Kidney (tissue), 14 donors: ENCODE measurements around the gene MEF2C. TPM values are rescaled to one million over a fixed set of nuclear protein-coding genes. Genes with fewer than 3 reads are reported as not detected.

ENCODE experiments used
- DNase-seq, 5 donors: peaks; one replicate each; pipeline ENCODE4 v3.0.0-alpha.2; 2013 to 2020
- FAIRE-seq: peaks from 2 replicates; lab custom pipeline; 2012; peaks lifted over from hg19 to GRCh38; lab: Jason Lieb, UNC
- H3K27ac ChIP-seq, 2 donors: one replicate each; pipeline ENCODE4 v1.7.0; 2013; ENCODE audit warnings: low read depth in 2 of 2, low read length in 2 of 2, inconsistent platforms in 1 of 2
- H3K27me3 ChIP-seq: one replicate; pipeline ENCODE4 v1.7.1; 2013; ENCODE audit warnings: low read length, inconsistent platforms; ENCODE audit not compliant: control insufficient read depth, insufficient read depth
- H3K36me3 ChIP-seq, 3 donors: one replicate each; pipeline versions ENCODE4 v1.7.0 to v1.7.1; 2013; ENCODE audit warnings: low read length in 3 of 3, control low read depth in 1 of 3, inconsistent platforms in 1 of 3; ENCODE audit not compliant: insufficient read depth in 3 of 3, control insufficient read depth in 2 of 3
- H3K4me1 ChIP-seq, 3 donors: one replicate each; pipeline versions ENCODE4 v1.7.0 to v1.7.1; 2013; ENCODE audit warnings: low read length in 3 of 3, inconsistent platforms in 1 of 3, low read depth in 1 of 3; ENCODE audit not compliant: control insufficient read depth in 2 of 3, insufficient read depth in 2 of 3
- H3K4me3 ChIP-seq, 3 donors: one replicate each; pipeline versions ENCODE4 v1.7.0 to v1.8.1; 2013; ENCODE audit warnings: low read length in 3 of 3, control low read depth in 1 of 3, inconsistent platforms in 1 of 3
- H3K9ac ChIP-seq, 3 donors: one replicate each; pipeline versions ENCODE4 v1.7.0 to v1.7.1; 2013; ENCODE audit warnings: low read length in 3 of 3, control low read depth in 1 of 3, inconsistent platforms in 1 of 3
- H3K9me3 ChIP-seq, 3 donors: one replicate each; pipeline versions ENCODE4 v1.7.0 to v1.7.1; 2013; ENCODE audit warnings: low read length in 3 of 3, control low read depth in 1 of 3, inconsistent platforms in 1 of 3; ENCODE audit not compliant: control insufficient read depth in 2 of 3, insufficient read depth in 1 of 3
- CTCF ChIP-seq: IDR thresholded peaks from 3 replicates; pipeline ENCODE4 v1.5.1; 2012; ENCODE audit warnings: mild to moderate bottlenecking, moderate library complexity, borderline replicate concordance; ENCODE audit not compliant: insufficient read depth; ENCODE audit errors: extremely low read depth
- intact Hi-C: fragments of 100-400 bp; cut with DNase I; formaldehyde crosslinking; loops from one replicate; pipeline ENCODE4 v1.11.1; 2022
- polyA plus RNA-seq: library from polyadenylated mRNA; stranded (reverse); fragments of 350-450 nt; fragmentation: Illumina TruSeq; extraction: RNeasy Lipid Tissue Mini Kit (QIAGEN cat#74804); gene quantifications from one replicate; pipeline ENCODE4 v1.2.3, GENCODE V29; 2014; ENCODE audit warnings: low read depth, low replicate concordance; ENCODE audit not compliant: insufficient read depth
- total RNA-seq: library from RNA; stranded (reverse); fragmentation: NEBNext Ultra II Directional; extraction: Animal tissue kit (Norgen Biotek cat#: 25700); gene quantifications from one replicate; pipeline ENCODE4 v1.2.1, GENCODE V29; 2021
- donor health status: control.
- donor health status: control.
- donor health status: control.
- donor health status: control.
- donor health status: control.
- donor health status: DM: yes; HTN: yes; CAD: no.
- donor health status: Normal renal cell carcinoma (clear cell type).

The MEF2C gene
- total and polyA plus RNA-seq, 2 donors from 2014 or later: 5.3 to 75.4 TPM

- intact Hi-C loops: no loop called here
- H3K27ac ChIP-seq: no peak overlapping the region
- no peak for TF ChIP-seq CTCF
- no peaks in the 10 kb centered on the region for H3K9me3 ChIP-seq
- H3K4me1 ChIP-seq: peaks cover 0 to 4% (median 0%) of the 10 kb centered on the region in 3 donors
- no peak overlapping the region for H3K4me3 ChIP-seq
- DNase-seq (no peak), FAIRE-seq (no peak)
- no peaks in the 10 kb centered on the region for H3K36me3 ChIP-seq
- no peak overlapping the region for H3K9ac ChIP-seq
- H3K27me3 ChIP-seq: peaks cover 61% of the 10 kb centered on the region
Observed at GRCh38 chr5:88696466-88696865, 186.5 kb downstream of the MEF2C start.

- no peak for TF ChIP-seq CTCF
- Histone ChIP-seq H3K4me3 (no peak overlapping the region), H3K27ac (no peak overlapping the region), H3K36me3 (no peaks in the 10 kb centered on the region), H3K4me1 (peaks cover 0 to 4% (median 0%) of the 10 kb centered on the region in 3 donors), H3K27me3 (peaks cover 67% of the 10 kb centered on the region), H3K9ac (no peak overlapping the region), H3K9me3 (no peaks in the 10 kb centered on the region)
- intact Hi-C loops: no loop called here
- peak in 1 of 5 donors; percentile 6 for DNase-seq
- FAIRE-seq: no peak
Observed at GRCh38 chr5:88695931-88696330, 187.1 kb downstream of the MEF2C start.

GRCh38 chr5:88695232-88695631 lies 187.8 kb downstream of the MEF2C start:
- Histone ChIP-seq H3K9me3 (no peaks in the 10 kb centered on the region), H3K27me3 (peaks cover 74% of the 10 kb centered on the region), H3K27ac (no peak overlapping the region), H3K9ac (no peak overlapping the region), H3K4me1 (peaks cover 0 to 4% (median 0%) of the 10 kb centered on the region in 3 donors), H3K4me3 (no peak overlapping the region), H3K36me3 (no peaks in the 10 kb centered on the region)
- no peak for FAIRE-seq
- no peak for TF ChIP-seq CTCF
- DNase-seq: peak in 2 of 5 donors; percentile 9 to 30
- intact Hi-C loops: no loop called here
